HEK293 (cell line): ENCODE data around the gene EEF1A2.

ENCODE experiments used
- BCL6B ChIP-seq: fragments of 450-650 bp; formaldehyde crosslinking; IDR thresholded peaks from 2 replicates; pipeline ENCODE4 v1.5.1; 2017; ENCODE audit warnings: missing biosample characterization, missing genetic modification characterization
- CTCF ChIP-seq: fragments of 450-650 bp; formaldehyde crosslinking; IDR thresholded peaks from 2 replicates; pipeline ENCODE4 v1.5.1; 2016; ENCODE audit warnings: missing biosample characterization, missing genetic modification characterization
- GLI2 ChIP-seq: fragments of 450-650 bp; formaldehyde crosslinking; IDR thresholded peaks from 2 replicates; pipeline ENCODE4; 2017; ENCODE audit warnings: missing biosample characterization, missing genetic modification characterization, low read depth, borderline replicate concordance
- GLI4 ChIP-seq: fragments of 450-650 bp; formaldehyde crosslinking; IDR thresholded peaks from 2 replicates; pipeline ENCODE4 v1.5.1; 2016; ENCODE audit warnings: missing biosample characterization, missing genetic modification characterization
- GLIS2 ChIP-seq: fragments of 450-650 bp; formaldehyde crosslinking; IDR thresholded peaks from 2 replicates; pipeline ENCODE4 v1.5.1; 2016; ENCODE audit warnings: missing biosample characterization, missing genetic modification characterization
- OVOL3 ChIP-seq: fragments of 450-650 bp; formaldehyde crosslinking; IDR thresholded peaks from 2 replicates; pipeline ENCODE4 v1.5.1; 2016; ENCODE audit warnings: missing biosample characterization, missing genetic modification characterization
- TRIM28 ChIP-seq: IDR thresholded peaks from 2 replicates; pipeline ENCODE4 v1.6.1; 2011; ENCODE audit warnings: low read length, control low read depth, borderline replicate concordance
- ZBTB17 ChIP-seq: fragments of 450-650 bp; formaldehyde crosslinking; IDR thresholded peaks from 2 replicates; pipeline ENCODE4 v1.5.1; 2016; ENCODE audit warnings: missing biosample characterization, missing genetic modification characterization
- ZNF138 ChIP-seq: fragments of 450-650 bp; formaldehyde crosslinking; IDR thresholded peaks from 2 replicates; pipeline ENCODE4 v1.5.1; 2016; ENCODE audit warnings: missing biosample characterization, missing genetic modification characterization, borderline replicate concordance
- ZNF16 ChIP-seq: fragments of 450-650 bp; formaldehyde crosslinking; IDR thresholded peaks from 2 replicates; pipeline ENCODE4 v1.5.1; 2016; ENCODE audit warnings: low read depth, missing biosample characterization, missing genetic modification characterization
- ZNF23 ChIP-seq: fragments of 450-650 bp; formaldehyde crosslinking; IDR thresholded peaks from 2 replicates; pipeline ENCODE4 v1.5.1; 2016; ENCODE audit warnings: missing biosample characterization, missing genetic modification characterization, borderline replicate concordance
- ZNF24 ChIP-seq: fragments of 450-650 bp; formaldehyde crosslinking; IDR thresholded peaks from 2 replicates; pipeline ENCODE4 v1.5.1; 2016; ENCODE audit warnings: missing biosample characterization, missing genetic modification characterization
- ZNF324 ChIP-seq: fragments of 450-650 bp; formaldehyde crosslinking; IDR thresholded peaks from 2 replicates; pipeline ENCODE4 v1.5.1; 2016; ENCODE audit warnings: missing biosample characterization, missing genetic modification characterization
- ZNF426 ChIP-seq: fragments of 450-650 bp; formaldehyde crosslinking; IDR thresholded peaks from 2 replicates; pipeline ENCODE4 v1.5.1; 2017; ENCODE audit warnings: missing biosample characterization, missing genetic modification characterization, mild to moderate bottlenecking, inconsistent platforms, moderate library complexity
- ZNF561 ChIP-seq: fragments of 450-650 bp; IDR thresholded peaks from 2 replicates; pipeline ENCODE4 v1.5.1; 2018; ENCODE audit warnings: missing biosample characterization, missing genetic modification characterization, borderline replicate concordance
- ZNF580 ChIP-seq: fragments of 450-650 bp; formaldehyde crosslinking; IDR thresholded peaks from 2 replicates; pipeline ENCODE4 v1.5.1; 2016; ENCODE audit warnings: missing biosample characterization, missing genetic modification characterization
- ZNF624 ChIP-seq: fragments of 450-650 bp; formaldehyde crosslinking; IDR thresholded peaks from 2 replicates; pipeline ENCODE4 v1.5.1; 2017; ENCODE audit warnings: missing biosample characterization, missing genetic modification characterization
- ZNF701 ChIP-seq: fragments of 450-650 bp; formaldehyde crosslinking; IDR thresholded peaks from 2 replicates; pipeline ENCODE4 v1.5.1; 2016; ENCODE audit warnings: missing biosample characterization, missing genetic modification characterization
- ZNF707 ChIP-seq: fragments of 450-650 bp; formaldehyde crosslinking; IDR thresholded peaks from 2 replicates; pipeline ENCODE4 v1.5.1; 2016; ENCODE audit warnings: missing biosample characterization, missing genetic modification characterization
- ZNF843 ChIP-seq: fragments of 450-650 bp; formaldehyde crosslinking; IDR thresholded peaks from 2 replicates; pipeline ENCODE4 v1.5.1; 2016; ENCODE audit warnings: missing biosample characterization, missing genetic modification characterization
- ZSCAN30 ChIP-seq: fragments of 450-650 bp; IDR thresholded peaks from 2 replicates; pipeline ENCODE4 v1.5.1; 2018; ENCODE audit warnings: missing biosample characterization, mild to moderate bottlenecking, missing genetic modification characterization, moderate library complexity
- TF ChIP-seq, protein P1 (sequence below): fragments of 450-650 bp; formaldehyde crosslinking; IDR thresholded peaks from 2 replicates; pipeline ENCODE4 v1.5.1; 2016; ENCODE audit warnings: missing biosample characterization, missing genetic modification characterization
- TF ChIP-seq, protein P2 (sequence below): fragments of 450-650 bp; formaldehyde crosslinking; IDR thresholded peaks from 2 replicates; pipeline ENCODE4 v1.5.1; 2016; ENCODE audit warnings: missing biosample characterization, missing genetic modification characterization
- TF ChIP-seq, protein P3 (sequence below): fragments of 450-650 bp; formaldehyde crosslinking; IDR thresholded peaks from 2 replicates; pipeline ENCODE4; 2016; ENCODE audit warnings: missing biosample characterization, missing genetic modification characterization
- TF ChIP-seq, protein P4 (sequence below): fragments of 450-650 bp; formaldehyde crosslinking; IDR thresholded peaks from 2 replicates; pipeline ENCODE4 v1.5.1; 2016; ENCODE audit warnings: missing biosample characterization, missing genetic modification characterization
- TF ChIP-seq, protein P5 (sequence below): sonication (generic); formaldehyde crosslinking; IDR thresholded peaks from 2 replicates; pipeline ENCODE4 v1.8.1; 2022; ENCODE audit warnings: mild to moderate bottlenecking, moderate library complexity, missing genetic modification reagents

EEF1A2 gene

GRCh38 chr20:63495741-63496595 is 2.9 kb downstream of the EEF1A2 start (continued):
- TF ChIP-seq ZNF324 (tag by site-specific recombination) (no peak), ZNF138 (0 out of 2 replicates have a peak, but pooled peaks have one; percentile 5), ZBTB17 (tag by site-specific recombination) (peak; percentile 17; the same call in 1 of the 2 replicates), ZSCAN30 (0 out of 2 replicates have a peak, but pooled peaks have one; percentile 40), ZNF561 (tag by site-specific recombination) (0 out of 2 replicates have a peak, but pooled peaks have one; percentile 55), ZNF16 (tag by site-specific recombination) (no peak), ZNF23 (tag by site-specific recombination) (no peak), ZNF580 (tag by site-specific recombination) (no peak), ZNF24 (tag by site-specific recombination) (no peak), OVOL3 (no peak), ZNF701 (no peak), GLI4 (tag by site-specific recombination) (no peak), ZNF426 (no peak), ZNF843 (no peak), GLIS2 (tag by site-specific recombination) (peak; percentile 83), ZNF707 (tag by site-specific recombination) (no peak), CTCF (tag by site-specific recombination) (peak; percentile 84), ZNF624 (tag by site-specific recombination) (no peak), GLI2 (tag by site-specific recombination) (no peak), TRIM28 (no peak), BCL6B (tag by site-specific recombination) (no peak)
- TF ChIP-seq, protein P1, sequence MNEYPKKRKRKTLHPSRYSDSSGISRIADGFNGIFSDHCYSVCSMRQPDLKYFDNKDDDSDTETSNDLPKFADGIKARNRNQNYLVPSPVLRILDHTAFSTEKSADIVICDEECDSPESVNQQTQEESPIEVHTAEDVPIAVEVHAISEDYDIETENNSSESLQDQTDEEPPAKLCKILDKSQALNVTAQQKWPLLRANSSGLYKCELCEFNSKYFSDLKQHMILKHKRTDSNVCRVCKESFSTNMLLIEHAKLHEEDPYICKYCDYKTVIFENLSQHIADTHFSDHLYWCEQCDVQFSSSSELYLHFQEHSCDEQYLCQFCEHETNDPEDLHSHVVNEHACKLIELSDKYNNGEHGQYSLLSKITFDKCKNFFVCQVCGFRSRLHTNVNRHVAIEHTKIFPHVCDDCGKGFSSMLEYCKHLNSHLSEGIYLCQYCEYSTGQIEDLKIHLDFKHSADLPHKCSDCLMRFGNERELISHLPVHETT (tag by site-specific recombination) = no peak
- TF ChIP-seq, protein P2, sequence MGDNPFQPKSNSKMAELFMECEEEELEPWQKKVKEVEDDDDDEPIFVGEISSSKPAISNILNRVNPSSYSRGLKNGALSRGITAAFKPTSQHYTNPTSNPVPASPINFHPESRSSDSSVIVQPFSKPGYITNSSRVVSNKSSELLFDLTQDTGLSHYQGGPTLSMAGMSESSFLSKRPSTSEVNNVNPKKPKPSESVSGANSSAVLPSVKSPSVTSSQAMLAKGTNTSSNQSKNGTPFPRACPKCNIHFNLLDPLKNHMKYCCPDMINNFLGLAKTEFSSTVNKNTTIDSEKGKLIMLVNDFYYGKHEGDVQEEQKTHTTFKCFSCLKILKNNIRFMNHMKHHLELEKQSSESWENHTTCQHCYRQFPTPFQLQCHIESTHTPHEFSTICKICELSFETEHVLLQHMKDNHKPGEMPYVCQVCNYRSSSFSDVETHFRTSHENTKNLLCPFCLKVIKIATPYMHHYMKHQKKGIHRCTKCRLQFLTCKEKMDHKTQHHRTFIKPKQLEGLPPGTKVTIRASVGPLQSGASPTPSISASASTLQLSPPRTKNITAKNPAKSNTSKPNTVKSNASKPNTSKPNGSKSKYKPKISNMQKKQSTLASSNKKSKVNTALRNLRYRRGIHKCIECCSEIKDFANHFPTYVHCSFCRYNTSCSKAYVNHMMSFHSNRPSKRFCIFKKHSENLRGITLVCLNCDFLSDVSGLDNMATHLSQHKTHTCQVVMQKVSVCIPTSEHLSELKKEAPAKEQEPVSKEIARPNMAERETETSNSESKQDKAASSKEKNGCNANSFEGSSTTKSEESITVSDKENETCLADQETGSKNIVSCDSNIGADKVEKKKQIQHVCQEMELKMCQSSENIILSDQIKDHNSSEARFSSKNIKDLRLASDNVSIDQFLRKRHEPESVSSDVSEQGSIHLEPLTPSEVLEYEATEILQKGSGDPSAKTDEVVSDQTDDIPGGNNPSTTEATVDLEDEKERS (tag by site-specific recombination) = no peak
- TF ChIP-seq, protein P3, sequence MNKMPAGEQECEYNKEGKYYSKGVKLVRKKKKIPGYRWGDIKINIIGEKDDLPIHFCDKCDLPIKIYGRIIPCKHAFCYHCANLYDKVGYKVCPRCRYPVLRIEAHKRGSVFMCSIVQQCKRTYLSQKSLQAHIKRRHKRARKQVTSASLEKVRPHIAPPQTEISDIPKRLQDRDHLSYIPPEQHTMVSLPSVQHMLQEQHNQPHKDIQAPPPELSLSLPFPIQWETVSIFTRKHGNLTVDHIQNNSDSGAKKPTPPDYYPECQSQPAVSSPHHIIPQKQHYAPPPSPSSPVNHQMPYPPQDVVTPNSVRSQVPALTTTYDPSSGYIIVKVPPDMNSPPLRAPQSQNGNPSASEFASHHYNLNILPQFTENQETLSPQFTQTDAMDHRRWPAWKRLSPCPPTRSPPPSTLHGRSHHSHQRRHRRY = no peak
- TF ChIP-seq, protein P4, sequence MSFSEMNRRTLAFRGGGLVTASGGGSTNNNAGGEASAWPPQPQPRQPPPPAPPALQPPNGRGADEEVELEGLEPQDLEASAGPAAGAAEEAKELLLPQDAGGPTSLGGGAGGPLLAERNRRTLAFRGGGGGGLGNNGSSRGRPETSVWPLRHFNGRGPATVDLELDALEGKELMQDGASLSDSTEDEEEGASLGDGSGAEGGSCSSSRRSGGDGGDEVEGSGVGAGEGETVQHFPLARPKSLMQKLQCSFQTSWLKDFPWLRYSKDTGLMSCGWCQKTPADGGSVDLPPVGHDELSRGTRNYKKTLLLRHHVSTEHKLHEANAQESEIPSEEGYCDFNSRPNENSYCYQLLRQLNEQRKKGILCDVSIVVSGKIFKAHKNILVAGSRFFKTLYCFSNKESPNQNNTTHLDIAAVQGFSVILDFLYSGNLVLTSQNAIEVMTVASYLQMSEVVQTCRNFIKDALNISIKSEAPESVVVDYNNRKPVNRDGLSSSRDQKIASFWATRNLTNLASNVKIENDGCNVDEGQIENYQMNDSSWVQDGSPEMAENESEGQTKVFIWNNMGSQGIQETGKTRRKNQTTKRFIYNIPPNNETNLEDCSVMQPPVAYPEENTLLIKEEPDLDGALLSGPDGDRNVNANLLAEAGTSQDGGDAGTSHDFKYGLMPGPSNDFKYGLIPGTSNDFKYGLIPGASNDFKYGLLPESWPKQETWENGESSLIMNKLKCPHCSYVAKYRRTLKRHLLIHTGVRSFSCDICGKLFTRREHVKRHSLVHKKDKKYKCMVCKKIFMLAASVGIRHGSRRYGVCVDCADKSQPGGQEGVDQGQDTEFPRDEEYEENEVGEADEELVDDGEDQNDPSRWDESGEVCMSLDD = peak; percentile 80; the same call in 1 of the 2 replicates
- TF ChIP-seq, protein P5, sequence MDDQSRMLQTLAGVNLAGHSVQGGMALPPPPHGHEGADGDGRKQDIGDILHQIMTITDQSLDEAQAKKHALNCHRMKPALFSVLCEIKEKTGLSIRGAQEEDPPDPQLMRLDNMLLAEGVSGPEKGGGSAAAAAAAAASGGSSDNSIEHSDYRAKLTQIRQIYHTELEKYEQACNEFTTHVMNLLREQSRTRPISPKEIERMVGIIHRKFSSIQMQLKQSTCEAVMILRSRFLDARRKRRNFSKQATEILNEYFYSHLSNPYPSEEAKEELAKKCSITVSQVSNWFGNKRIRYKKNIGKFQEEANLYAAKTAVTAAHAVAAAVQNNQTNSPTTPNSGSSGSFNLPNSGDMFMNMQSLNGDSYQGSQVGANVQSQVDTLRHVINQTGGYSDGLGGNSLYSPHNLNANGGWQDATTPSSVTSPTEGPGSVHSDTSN (CRISPR knock-in tag) = no peak
